ENCODE data around the gene PLA2G15. TPM values are rescaled to one million over a fixed set of nuclear protein-coding genes. Genes with fewer than 3 reads are reported as not detected.

PLA2G15 gene
- total RNA-seq, 2 donors from 2014 or later = 15.7 to 39.5 TPM

- H3K4me1 ChIP-seq (replicated peaks) = no peaks in the 10 kb centered on the region
- intact Hi-C loops (cut with DNase I) = no loop called here
- DNase-seq (ENCODE audit: low spot score) = no peak
- no peaks in the 10 kb centered on the region for H3K36me3 ChIP-seq
- H3K27me3 ChIP-seq (replicated peaks; ENCODE audit: insufficient read depth) = no peaks in the 10 kb centered on the region
- H3K4me3 ChIP-seq = no peak overlapping the region
- H3K9me3 ChIP-seq = no peaks in the 10 kb centered on the region
- H3K27ac ChIP-seq = no peak overlapping the region
- TF ChIP-seq POLR2A (IDR thresholded peaks at IDR 0.05) (no peak), CTCF (IDR thresholded peaks at IDR 0.05) (no peak), POLR2AphosphoS5 (IDR thresholded peaks at IDR 0.05) (no peak)
- WGBS = 91% methylated on average over 5 of the region's 5 CpGs
These were observed 7.2 kb downstream of the PLA2G15 start for GRCh38 chr16:68252383-68252782.

DNA sequence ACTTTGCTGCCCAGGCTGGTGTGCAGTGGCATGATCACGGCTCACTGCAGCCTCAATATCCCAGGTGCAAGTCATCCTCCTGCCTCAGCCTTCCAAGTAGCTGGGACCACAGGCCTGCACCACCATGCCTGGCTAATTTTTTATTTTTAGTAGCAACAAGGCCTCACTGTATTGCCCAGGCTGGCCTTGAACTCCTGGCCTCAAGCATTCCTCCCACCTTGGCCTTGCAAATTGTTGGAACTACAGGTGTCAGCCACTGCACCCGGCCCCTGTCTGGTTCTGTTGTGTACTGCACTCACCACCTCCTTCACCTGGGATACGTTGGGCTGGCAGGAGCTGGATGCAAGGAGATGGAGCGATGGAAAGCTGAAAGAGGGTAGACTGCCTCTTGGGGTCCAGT is 8.5 kb downstream of the PLA2G15 start:
- WGBS = 88% methylated on average over 4 of the region's 4 CpGs
- no peak overlapping the region for H3K4me3 ChIP-seq
- intact Hi-C loops (cut with DNase I) = no loop called here
- TF ChIP-seq POLR2AphosphoS5 (IDR thresholded peaks at IDR 0.05) = no peak
- TF ChIP-seq CTCF (IDR thresholded peaks at IDR 0.05) = no peak
- TF ChIP-seq POLR2A (IDR thresholded peaks at IDR 0.05) = no peak
- no peaks in the 10 kb centered on the region for H3K27me3 ChIP-seq (replicated peaks; ENCODE audit: insufficient read depth)
- no peaks in the 10 kb centered on the region for H3K9me3 ChIP-seq
- no peak overlapping the region for H3K27ac ChIP-seq
- H3K36me3 ChIP-seq = no peaks in the 10 kb centered on the region
- no peaks in the 10 kb centered on the region for H3K4me1 ChIP-seq (replicated peaks)
- no peak for DNase-seq (ENCODE audit: low spot score)

GRCh38 chr16:68255712-68256111 is 10.5 kb downstream of the PLA2G15 start:
- no peak for TF ChIP-seq POLR2A (IDR thresholded peaks at IDR 0.05)
- no peak for TF ChIP-seq CTCF (IDR thresholded peaks at IDR 0.05)
- TF ChIP-seq POLR2AphosphoS5 (IDR thresholded peaks at IDR 0.05) = no peak
- no peak for DNase-seq (ENCODE audit: low spot score)
- no peaks in the 10 kb centered on the region for H3K36me3 ChIP-seq
- H3K27ac ChIP-seq = no peak overlapping the region
- intact Hi-C loops (cut with DNase I) = no loop called here
- no peaks in the 10 kb centered on the region for H3K4me1 ChIP-seq (replicated peaks)
- H3K27me3 ChIP-seq (replicated peaks; ENCODE audit: insufficient read depth) = no peaks in the 10 kb centered on the region
- WGBS = 90% methylated on average over 16 of the region's 18 CpGs
- no peaks in the 10 kb centered on the region for H3K9me3 ChIP-seq
- H3K4me3 ChIP-seq = no peak overlapping the region

- no peak overlapping the region for H3K4me3 ChIP-seq
- no peaks in the 10 kb centered on the region for H3K9me3 ChIP-seq
- TF ChIP-seq CTCF (IDR thresholded peaks at IDR 0.05) = no peak
- TF ChIP-seq POLR2A (IDR thresholded peaks at IDR 0.05) = no peak
- no peak for TF ChIP-seq POLR2AphosphoS5 (IDR thresholded peaks at IDR 0.05)
- H3K27ac ChIP-seq = peak overlapping the region; percentile 40 to 56
- WGBS = 66% methylated on average over 6 of the region's 6 CpGs
- no peaks in the 10 kb centered on the region for H3K27me3 ChIP-seq (replicated peaks; ENCODE audit: insufficient read depth)
- no peaks in the 10 kb centered on the region for H3K4me1 ChIP-seq (replicated peaks)
- intact Hi-C loops (cut with DNase I) = no loop called here
- no peak for DNase-seq (ENCODE audit: low spot score)
- no peaks in the 10 kb centered on the region for H3K36me3 ChIP-seq
These were observed 12.2 kb downstream of the PLA2G15 start for GRCh38 chr16:68257251-68257905.
